ENCODE data around the gene RASGRF2.

DNA sequence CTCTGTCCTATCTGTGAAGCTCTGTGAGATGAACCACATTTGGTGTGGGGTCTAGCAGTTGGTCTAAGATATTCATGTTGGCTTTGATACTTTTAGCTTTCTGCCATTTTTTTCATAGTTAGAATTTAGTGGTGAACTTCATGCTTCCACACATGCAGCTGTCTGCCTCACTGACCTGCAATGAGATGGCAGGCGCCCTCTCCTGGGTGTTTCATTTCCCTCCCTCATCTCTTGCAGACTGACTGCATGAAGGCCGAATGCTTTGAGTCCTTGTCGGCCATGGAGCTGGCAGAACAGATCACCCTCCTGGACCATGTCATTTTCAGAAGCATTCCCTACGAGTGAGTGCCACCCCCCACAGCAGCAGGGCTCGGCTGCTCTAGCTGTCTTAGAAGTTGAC is 246.8 kb downstream of the RASGRF2 start:
- TF ChIP-seq RAD21 (IDR thresholded peaks at IDR 0.05; ENCODE audit: low read depth) = 0 out of 2 replicates have a peak, but pooled peaks have one; percentile 11
- no peak for TF ChIP-seq TEAD4 (IDR thresholded peaks at IDR 0.05)
- no peak for TF ChIP-seq YY1 (IDR thresholded peaks at IDR 0.05; ENCODE audit: low read depth)
- TF ChIP-seq, protein P1, sequence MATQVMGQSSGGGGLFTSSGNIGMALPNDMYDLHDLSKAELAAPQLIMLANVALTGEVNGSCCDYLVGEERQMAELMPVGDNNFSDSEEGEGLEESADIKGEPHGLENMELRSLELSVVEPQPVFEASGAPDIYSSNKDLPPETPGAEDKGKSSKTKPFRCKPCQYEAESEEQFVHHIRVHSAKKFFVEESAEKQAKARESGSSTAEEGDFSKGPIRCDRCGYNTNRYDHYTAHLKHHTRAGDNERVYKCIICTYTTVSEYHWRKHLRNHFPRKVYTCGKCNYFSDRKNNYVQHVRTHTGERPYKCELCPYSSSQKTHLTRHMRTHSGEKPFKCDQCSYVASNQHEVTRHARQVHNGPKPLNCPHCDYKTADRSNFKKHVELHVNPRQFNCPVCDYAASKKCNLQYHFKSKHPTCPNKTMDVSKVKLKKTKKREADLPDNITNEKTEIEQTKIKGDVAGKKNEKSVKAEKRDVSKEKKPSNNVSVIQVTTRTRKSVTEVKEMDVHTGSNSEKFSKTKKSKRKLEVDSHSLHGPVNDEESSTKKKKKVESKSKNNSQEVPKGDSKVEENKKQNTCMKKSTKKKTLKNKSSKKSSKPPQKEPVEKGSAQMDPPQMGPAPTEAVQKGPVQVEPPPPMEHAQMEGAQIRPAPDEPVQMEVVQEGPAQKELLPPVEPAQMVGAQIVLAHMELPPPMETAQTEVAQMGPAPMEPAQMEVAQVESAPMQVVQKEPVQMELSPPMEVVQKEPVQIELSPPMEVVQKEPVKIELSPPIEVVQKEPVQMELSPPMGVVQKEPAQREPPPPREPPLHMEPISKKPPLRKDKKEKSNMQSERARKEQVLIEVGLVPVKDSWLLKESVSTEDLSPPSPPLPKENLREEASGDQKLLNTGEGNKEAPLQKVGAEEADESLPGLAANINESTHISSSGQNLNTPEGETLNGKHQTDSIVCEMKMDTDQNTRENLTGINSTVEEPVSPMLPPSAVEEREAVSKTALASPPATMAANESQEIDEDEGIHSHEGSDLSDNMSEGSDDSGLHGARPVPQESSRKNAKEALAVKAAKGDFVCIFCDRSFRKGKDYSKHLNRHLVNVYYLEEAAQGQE (IDR thresholded peaks at IDR 0.05; ENCODE audit: low read depth) = no peak
- no peak for TF ChIP-seq TCF12 (IDR thresholded peaks at IDR 0.05; ENCODE audit: low read depth)
- TF ChIP-seq, protein P2, sequence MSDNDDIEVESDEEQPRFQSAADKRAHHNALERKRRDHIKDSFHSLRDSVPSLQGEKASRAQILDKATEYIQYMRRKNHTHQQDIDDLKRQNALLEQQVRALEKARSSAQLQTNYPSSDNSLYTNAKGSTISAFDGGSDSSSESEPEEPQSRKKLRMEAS (IDR thresholded peaks at IDR 0.05) = no peak
- TF ChIP-seq, protein P3, sequence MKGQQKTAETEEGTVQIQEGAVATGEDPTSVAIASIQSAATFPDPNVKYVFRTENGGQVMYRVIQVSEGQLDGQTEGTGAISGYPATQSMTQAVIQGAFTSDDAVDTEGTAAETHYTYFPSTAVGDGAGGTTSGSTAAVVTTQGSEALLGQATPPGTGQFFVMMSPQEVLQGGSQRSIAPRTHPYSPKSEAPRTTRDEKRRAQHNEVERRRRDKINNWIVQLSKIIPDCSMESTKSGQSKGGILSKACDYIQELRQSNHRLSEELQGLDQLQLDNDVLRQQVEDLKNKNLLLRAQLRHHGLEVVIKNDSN (IDR thresholded peaks at IDR 0.05) = no peak
- TF ChIP-seq NFIC (IDR thresholded peaks at IDR 0.05) = no peak
- TF ChIP-seq TAF1 (IDR thresholded peaks at IDR 0.05; ENCODE audit: low read depth) = no peak
- TF ChIP-seq CEBPB (IDR thresholded peaks at IDR 0.05) = no peak
- TF ChIP-seq FOXM1 (IDR thresholded peaks at IDR 0.05; ENCODE audit: borderline replicate concordance, low read depth) = no peak
- no peak for TF ChIP-seq CREB1 (IDR thresholded peaks at IDR 0.05; ENCODE audit: low read depth)
- TF ChIP-seq EGR1 (IDR thresholded peaks at IDR 0.05) = no peak
- no peak for TF ChIP-seq EP300 (IDR thresholded peaks at IDR 0.05; ENCODE audit: borderline replicate concordance)

Data from Ishikawa (cell line).